Measurements from ENCODE around the gene TRMT11. TPM values are rescaled to one million over a fixed set of nuclear protein-coding genes. Genes with fewer than 3 reads are reported as not detected.

The TRMT11 gene
- total and polyA plus RNA-seq, 2 of the 8 experiments (the other 6 are each of a cell fraction or from before 2014, with no cell fraction given) = 19.7 to 32.4 TPM

DNA sequence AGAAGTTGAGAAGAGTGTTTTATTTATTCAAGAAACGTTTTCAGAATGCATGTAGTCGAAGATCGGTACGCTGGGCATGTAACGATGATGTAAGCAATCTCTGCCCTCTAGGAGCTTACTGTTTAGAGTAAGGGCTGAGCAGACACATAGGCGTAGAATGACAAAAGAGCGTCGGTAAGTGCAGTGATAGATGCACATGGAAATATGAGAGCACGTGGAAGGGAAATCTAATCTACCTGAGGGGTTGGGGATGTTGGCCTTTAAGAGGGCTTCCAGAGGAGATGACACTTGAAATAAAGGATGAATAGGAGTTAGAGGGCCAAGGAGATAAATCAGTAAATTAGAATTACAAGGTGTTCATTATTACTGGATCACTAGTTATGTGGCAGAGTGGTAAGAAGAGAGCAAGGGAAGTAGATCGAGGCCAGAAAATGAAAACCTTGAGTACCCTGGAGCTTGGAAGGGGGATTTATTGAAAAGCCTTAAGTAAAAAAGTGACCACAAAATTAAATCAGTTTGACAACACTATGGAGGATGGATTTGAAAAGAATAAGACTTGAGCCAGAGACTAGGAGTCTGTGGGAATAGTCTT lies 782 bp downstream of the TRMT11 start:
- Histone ChIP-seq H3K56ac (replicated peaks; ENCODE audit: insufficient read length, low read depth, low read length) (peak overlapping the region; percentile 98), H2BK15ac (ENCODE audit: low read length) (0 out of 2 replicates have a peak overlapping the region, but pooled peaks have one; percentile 33), H2BK120ac (replicated peaks; ENCODE audit: low read depth, low read length) (no peak overlapping the region), H3K4ac (replicated peaks; ENCODE audit: insufficient read length, low read depth, low read length) (peak overlapping the region; percentile 61), H2BK5ac (ENCODE audit: low read depth, low read length) (peak overlapping the region; percentile 83), H3K79me1 (ENCODE audit: low read depth, low read length) (no peaks in the 10 kb centered on the region; the same call in 1 of the 2 replicates), H3K27me3 (replicated peaks in 1 of 4; ENCODE audit: control insufficient read depth in 3 of 4, extremely low read depth in 1 of 4, insufficient read depth in 3 of 4, low read length in 3 of 4) (no peaks in the 10 kb centered on the region), H2AK5ac (ENCODE audit: low read depth, low read length) (0 out of 2 replicates have a peak overlapping the region, but pooled peaks have one; percentile 29), H3K23me2 (ENCODE audit: low read depth, low read length) (peaks cover 11% of the 10 kb centered on the region), H2BK20ac (ENCODE audit: low read length) (no peak overlapping the region), H3K14ac (ENCODE audit: insufficient read length) (no peak overlapping the region), H3K4me1 (replicated peaks in 1 of 4; ENCODE audit: control insufficient read depth in 3 of 4, insufficient read depth in 4 of 4, low read length in 3 of 4) (peaks cover 0 to 10% (median 3%) of the 10 kb centered on the region in 4 experiments; a peak in 4 of 7 replicates), H3K36me3 (ENCODE audit: control insufficient read depth in 2 of 4, insufficient read depth in 4 of 4, low read length in 3 of 4) (no peaks in the 10 kb centered on the region), H3K9ac (replicated peaks in 1 of 4; ENCODE audit: extremely low read depth in 1 of 4, low read depth in 3 of 4, low read length in 3 of 4) (peak overlapping the region; percentile 81 to 97 (median 92)), H4K20me1 (replicated peaks in 1 of 2; ENCODE audit: control insufficient read depth in 1 of 2, insufficient read depth in 2 of 2, low read length in 2 of 2) (no peaks in the 10 kb centered on the region), H3K4me2 (ENCODE audit: insufficient read depth in 1 of 2, low read depth in 2 of 2, low read length in 2 of 2) (peak overlapping the region; percentile 78 to 90), H3K79me2 (ENCODE audit: control insufficient read depth in 1 of 2, insufficient read depth in 2 of 2, low read length in 2 of 2) (peaks cover 6 to 64% of the 10 kb centered on the region in 2 experiments), H2BK12ac (ENCODE audit: low read depth, low read length) (peak overlapping the region; percentile 60; the same call in 1 of the 2 replicates), H4K91ac (replicated peaks; ENCODE audit: insufficient read length, low read length) (peak overlapping the region; percentile 86), H4K8ac (ENCODE audit: extremely low read depth, insufficient read depth, low read length) (no peak overlapping the region), H3K9me3 (ENCODE audit: insufficient read depth in 2 of 2, low read depth in 1 of 2, low read length in 1 of 2) (no peaks in the 10 kb centered on the region), H3K23ac (ENCODE audit: insufficient read length) (no peak overlapping the region), H3K27ac (ENCODE audit: low read depth, low read length) (peak overlapping the region; percentile 82; the same call in 1 of the 2 replicates), H2AFZ (ENCODE audit: low read length) (peak overlapping the region; percentile 74; the same call in 1 of the 2 replicates), H3K18ac (ENCODE audit: extremely low read depth, low read length) (peak overlapping the region; percentile 99), H3K4me3 (ENCODE audit: extremely low read depth in 1 of 4, insufficient read depth in 2 of 4, low read depth in 3 of 4, low read length in 4 of 4) (peak overlapping the region; percentile 89 to 97 (median 90)), H4K5ac (ENCODE audit: insufficient read length, low read depth, low read length) (no peak overlapping the region)
- ChIA-PET POLR2A (ENCODE audit: partially characterized antibody) (interaction anchor here (0.9 to 2.0 kb wide), 12 partner anchors 8 to 208 kb away, joined by 3 to 19 read pairs (median 4); partner anchors contain the start of gene NCOA7), CTCF (ENCODE audit: partially characterized antibody) (interaction anchor here (0.6 to 1.7 kb wide), 6 partner anchors 9 to 234 kb away, joined by 3 to 18 read pairs (median 4); no protein-coding TSS in a partner anchor)
- 10 to 100% methylated on average over 1 to 10 of the region's 10 CpGs for WGBS, 2 experiments (ENCODE audit: extremely low coverage in 1 of 2, insufficient coverage in 1 of 2, insufficient read length in 1 of 2, insufficient replicate concordance in 2 of 2, low coverage in 1 of 2, low lambda C conversion rate in 2 of 2, missing lambda C conversion rate in 1 of 2)
- TF ChIP-seq SP2 (IDR thresholded peaks at IDR 0.05; ENCODE audit: low read length) (no peak), BCL11A (IDR thresholded peaks at IDR 0.05; ENCODE audit: low read depth in 2 of 2, low read length in 2 of 2) (no peak), RAD21 (IDR thresholded peaks at IDR 0.05 in 1 of 2, conservative IDR thresholded peaks at IDR 0.05 in 1 of 2; ENCODE audit: low read depth in 2 of 2, low read length in 2 of 2) (no peak), YY1 (IDR thresholded peaks at IDR 0.05; ENCODE audit: low read depth, low read length) (no peak), EGR1 (IDR thresholded peaks at IDR 0.05; ENCODE audit: borderline replicate concordance, low read depth, low read length) (no peak)
- no peak for FAIRE-seq
- DNase-seq (ENCODE audit: low read depth in 1 of 2, low spot score in 2 of 2) = no peak
